Activated CD8-positive, alpha-beta memory T cell treated with anti-CD3 and anti-CD28 coated beads, Interleukin-2, amount 50 U/mL, for 48 hours (primary cell): Measurements from ENCODE around the gene RAD51B.
A peak's percentile ranks its signal among the peaks of the same experiment; 100 is the strongest.
"Not testable (repeated sequence)": the region's sequence is repeated elsewhere in the genome, so short reads cannot be mapped to it uniquely, and the experiment has no call there.

Source experiments
- DNase-seq: peaks from one replicate; pipeline ENCODE4 v3.0.0-alpha.2; 2020

The RAD51B gene

DNA sequence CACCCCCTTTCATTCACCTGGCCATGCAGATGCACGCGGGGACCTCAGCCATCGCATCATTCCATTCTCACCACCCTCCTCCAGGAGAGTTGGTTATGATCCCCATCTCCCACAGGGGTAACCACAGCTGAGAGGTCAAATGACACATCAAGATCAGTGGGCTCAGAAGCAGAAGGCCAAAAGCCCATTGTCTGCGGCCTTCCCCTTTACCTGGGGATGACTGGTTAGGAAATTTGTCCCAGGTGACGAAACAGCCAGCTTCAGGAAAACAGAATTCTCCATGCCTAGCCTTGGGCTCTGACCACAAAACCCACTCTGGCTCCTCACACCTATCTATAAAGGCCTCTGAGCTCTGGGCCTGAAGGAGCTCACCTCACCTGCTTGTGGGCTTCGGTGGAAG, 937.2 kb downstream of the RAD51B start:
- DNase-seq = no peak

GRCh38 chr14:68757618-68758081, 938.1 kb downstream of the RAD51B start:
- DNase-seq = no peak

- no peak for DNase-seq
Observed at GRCh38 chr14:68758301-68758700, 938.7 kb downstream of the RAD51B start.

GRCh38 chr14:68759017-68759560, 939.5 kb downstream of the RAD51B start:
- no peak for DNase-seq

GRCh38 chr14:68759937-68760336, 940.4 kb downstream of the RAD51B start:
- DNase-seq = no peak

DNA sequence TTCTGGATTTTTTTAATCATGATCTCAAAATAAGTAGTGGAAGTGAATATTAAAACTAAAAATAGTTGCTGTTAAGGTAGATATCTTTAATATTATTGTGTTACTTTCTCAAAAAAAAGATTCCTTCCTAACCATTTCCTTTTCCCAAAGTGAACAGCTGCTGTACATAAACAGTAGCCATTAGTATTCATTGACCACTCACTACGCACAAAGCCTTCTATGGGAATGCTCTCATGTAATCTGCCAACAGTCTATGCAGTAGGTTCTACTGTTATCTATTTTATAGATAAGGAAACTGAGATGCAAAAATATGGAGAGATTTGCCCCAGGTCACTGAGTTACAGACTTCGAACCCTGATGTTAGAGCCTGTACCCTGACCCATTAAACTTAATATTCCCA, 941.2 kb downstream of the RAD51B start:
- no peak for DNase-seq

DNA sequence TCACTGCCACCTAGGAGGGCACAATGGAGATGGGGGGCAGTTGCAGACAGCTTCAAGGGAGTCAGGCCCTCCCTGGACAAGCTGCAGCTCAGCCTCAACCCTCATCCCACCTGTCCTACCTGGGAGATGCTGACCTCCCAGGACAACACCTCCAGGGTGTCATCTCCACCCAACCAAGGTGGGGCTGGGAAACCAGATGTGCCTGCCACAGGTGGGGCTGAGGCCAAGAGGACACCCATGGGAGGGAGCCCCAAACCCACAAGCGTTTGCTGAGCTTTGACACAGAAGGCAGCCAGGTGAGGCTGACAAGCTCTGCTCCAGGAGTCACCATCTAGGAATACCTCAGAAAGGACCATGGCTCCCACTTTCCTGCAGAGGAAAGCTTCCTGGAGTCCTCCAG, 941.8 kb downstream of the RAD51B start:
- no peak for DNase-seq

GRCh38 chr14:68762953-68763764, 943.6 kb downstream of the RAD51B start:
- DNase-seq = no peak

DNA sequence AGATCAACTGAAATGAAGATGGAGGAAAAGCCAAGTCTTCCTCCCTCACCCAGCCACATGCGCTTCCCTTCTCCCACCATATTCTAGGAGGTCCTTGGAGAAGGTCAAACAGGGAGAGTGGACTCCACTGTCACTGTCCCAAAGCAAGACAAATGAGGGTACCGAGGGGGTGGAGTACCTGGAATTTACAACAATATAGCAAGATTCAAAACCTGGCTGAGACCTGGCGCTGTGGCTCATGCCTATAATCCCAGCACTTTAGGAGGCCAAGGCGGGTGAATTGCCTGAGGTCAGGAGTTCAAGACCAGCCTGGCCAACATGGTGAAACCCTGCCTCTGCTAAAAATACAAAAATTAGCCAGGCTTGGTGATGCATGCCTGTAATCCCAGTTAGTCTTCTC, 944.3 kb downstream of the RAD51B start:
- not testable (repeated sequence) for DNase-seq

GRCh38 chr14:68766299-68767247, 947.0 kb downstream of the RAD51B start:
- DNase-seq = no peak

DNA sequence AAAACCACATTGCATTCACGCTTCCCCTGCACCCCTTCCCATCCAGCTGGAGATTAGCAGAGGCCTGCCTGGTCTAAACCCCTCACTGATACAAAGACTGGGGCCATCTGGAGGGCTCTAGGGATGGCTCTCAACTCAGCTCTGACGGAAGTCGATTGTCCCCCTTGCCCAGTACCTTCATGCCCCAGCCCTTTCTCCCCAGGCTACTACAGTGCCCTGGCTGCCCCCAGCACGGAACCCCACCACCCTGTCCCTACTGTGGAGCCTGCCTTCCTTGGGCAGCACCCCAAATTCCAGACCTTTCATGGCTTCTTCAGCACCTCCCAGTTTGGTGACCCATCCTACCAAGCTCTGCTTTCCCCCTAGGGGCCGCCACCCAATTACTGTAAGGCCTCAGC, 947.7 kb downstream of the RAD51B start:
- no peak for DNase-seq

GRCh38 chr14:68768316-68768715, 948.7 kb downstream of the RAD51B start:
- DNase-seq = no peak

DNA sequence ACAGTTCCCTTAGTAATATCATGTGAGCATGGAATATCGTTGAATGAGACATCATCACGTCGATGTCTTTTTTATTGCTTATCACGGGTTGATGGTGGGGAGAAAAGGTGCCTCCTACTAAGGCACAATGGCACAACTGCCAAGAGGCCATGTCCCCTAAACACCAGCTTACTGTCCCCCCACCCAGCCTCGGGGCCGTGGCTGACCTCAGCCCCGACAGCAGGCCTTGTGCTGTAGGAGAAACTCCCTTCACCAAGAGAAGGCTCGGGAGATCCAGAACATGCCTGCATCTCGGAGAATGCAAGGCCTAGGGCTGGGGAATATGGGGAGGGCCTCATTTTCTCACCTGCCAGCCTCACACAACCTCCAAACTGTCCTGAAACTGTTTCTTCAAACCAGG, 950.5 kb downstream of the RAD51B start:
- DNase-seq = no peak

GRCh38 chr14:68770553-68771286, 951.1 kb downstream of the RAD51B start:
- DNase-seq = no peak

GRCh38 chr14:68771631-68772030, 952.1 kb downstream of the RAD51B start:
- DNase-seq = no peak

DNA sequence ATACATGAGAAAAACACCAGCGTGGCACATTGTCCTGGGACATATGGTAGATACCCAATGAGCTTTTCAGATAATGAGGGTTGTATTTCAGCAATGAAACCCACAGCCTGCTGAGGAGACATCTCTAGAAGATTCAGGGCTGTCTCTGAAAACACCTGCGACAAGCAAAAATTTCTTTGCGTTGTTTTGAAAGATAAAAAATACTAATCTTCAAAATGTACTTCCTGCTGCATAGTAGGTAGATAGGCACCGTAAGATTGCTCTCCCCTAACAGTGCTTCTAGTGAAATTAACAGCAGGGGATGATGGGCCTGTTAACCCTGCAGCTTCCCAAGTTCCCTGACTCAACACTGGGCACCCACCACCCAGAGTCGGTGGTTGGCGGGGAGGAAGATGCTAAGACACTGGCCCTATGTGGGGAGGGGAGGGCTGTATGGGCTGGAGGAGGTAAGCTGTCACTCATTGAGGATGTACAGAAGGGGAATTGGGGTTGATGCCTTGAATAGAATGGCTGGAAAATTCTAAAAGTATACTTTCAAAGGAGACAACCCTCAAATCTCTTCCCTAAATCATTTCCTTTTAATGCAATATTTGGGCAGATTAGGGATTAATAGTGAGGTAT, 953.3 kb downstream of the RAD51B start:
- DNase-seq = peak; percentile 40

- DNase-seq = no peak
Observed at GRCh38 chr14:68774771-68775613, 955.4 kb downstream of the RAD51B start.

GRCh38 chr14:68775614-68776126, 956.1 kb downstream of the RAD51B start:
- no peak for DNase-seq

DNA sequence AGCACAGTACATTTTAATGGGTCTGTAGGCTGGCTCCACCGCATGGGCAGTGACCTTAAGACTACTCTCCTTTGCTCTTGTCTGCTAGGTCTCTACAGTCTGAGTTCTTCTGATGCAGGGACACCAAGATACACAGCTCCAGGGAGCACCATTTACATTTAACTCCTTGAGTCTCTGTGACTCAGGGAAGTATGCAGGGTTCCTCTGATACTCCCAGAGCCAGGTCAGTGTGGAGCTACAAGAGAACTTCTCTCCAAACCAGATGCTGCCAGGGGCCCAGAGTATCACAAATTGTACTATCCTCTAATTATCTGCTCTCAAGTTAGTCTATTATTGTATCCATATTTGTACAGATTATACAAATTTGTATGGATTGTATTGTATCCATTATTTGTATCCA, 958.1 kb downstream of the RAD51B start:
- DNase-seq = peak; percentile 32
